Measurements from ENCODE around the gene ADGRV1. TPM values are rescaled to one million over a fixed set of nuclear protein-coding genes. Genes with fewer than 3 reads are reported as not detected.

ADGRV1 gene
- total RNA-seq, 1 donor, result 0.18 TPM

GRCh38 chr5:90894866-90895420 is 336.3 kb downstream of the ADGRV1 start:
- no peak for TF ChIP-seq CTCF (IDR thresholded peaks at IDR 0.05; ENCODE audit: insufficient read depth, low read length)
- DNase-seq (ENCODE audit: low read depth), result no peak
- H3K4me3 ChIP-seq (ENCODE audit: low read depth, low read length), result no peak overlapping the region

GRCh38 chr5:90897618-90898017 is 339.0 kb downstream of the ADGRV1 start:
- no peak overlapping the region for H3K4me3 ChIP-seq (ENCODE audit: low read depth, low read length)
- no peak for TF ChIP-seq CTCF (IDR thresholded peaks at IDR 0.05; ENCODE audit: insufficient read depth, low read length)
- no peak for DNase-seq (ENCODE audit: low read depth)

- peak; percentile 8 for DNase-seq (ENCODE audit: low read depth)
- no peak overlapping the region for H3K4me3 ChIP-seq (ENCODE audit: low read depth, low read length)
- no peak for TF ChIP-seq CTCF (IDR thresholded peaks at IDR 0.05; ENCODE audit: insufficient read depth, low read length)
Measured at GRCh38 chr5:90898326-90899013, 339.9 kb downstream of the ADGRV1 start.

- no peak for TF ChIP-seq CTCF (IDR thresholded peaks at IDR 0.05; ENCODE audit: insufficient read depth, low read length)
- H3K4me3 ChIP-seq (ENCODE audit: low read depth, low read length), result no peak overlapping the region
- DNase-seq (ENCODE audit: low read depth), result no peak
Measured at GRCh38 chr5:90899014-90899604, 340.5 kb downstream of the ADGRV1 start.

- TF ChIP-seq CTCF (IDR thresholded peaks at IDR 0.05; ENCODE audit: insufficient read depth, low read length), result no peak
- no peak overlapping the region for H3K4me3 ChIP-seq (ENCODE audit: low read depth, low read length)
- no peak for DNase-seq (ENCODE audit: low read depth)
Measured at GRCh38 chr5:90901261-90901660, 342.7 kb downstream of the ADGRV1 start.

GRCh38 chr5:90902170-90902569 is 343.6 kb downstream of the ADGRV1 start:
- no peak for DNase-seq (ENCODE audit: low read depth)
- TF ChIP-seq CTCF (IDR thresholded peaks at IDR 0.05; ENCODE audit: insufficient read depth, low read length), result no peak
- no peak overlapping the region for H3K4me3 ChIP-seq (ENCODE audit: low read depth, low read length)
